HG03159 (cell line): Measurements from ENCODE around the gene PWP2.

Experiments used
- ATAC-seq: cut with Tn5 transposase; IDR thresholded peaks from one replicate; pipeline ENCODE4 v1.9.1; 2021; ENCODE audit warnings: mild to moderate bottlenecking, moderate library complexity; ENCODE audit not compliant: unreplicated experiment

PWP2 gene

DNA sequence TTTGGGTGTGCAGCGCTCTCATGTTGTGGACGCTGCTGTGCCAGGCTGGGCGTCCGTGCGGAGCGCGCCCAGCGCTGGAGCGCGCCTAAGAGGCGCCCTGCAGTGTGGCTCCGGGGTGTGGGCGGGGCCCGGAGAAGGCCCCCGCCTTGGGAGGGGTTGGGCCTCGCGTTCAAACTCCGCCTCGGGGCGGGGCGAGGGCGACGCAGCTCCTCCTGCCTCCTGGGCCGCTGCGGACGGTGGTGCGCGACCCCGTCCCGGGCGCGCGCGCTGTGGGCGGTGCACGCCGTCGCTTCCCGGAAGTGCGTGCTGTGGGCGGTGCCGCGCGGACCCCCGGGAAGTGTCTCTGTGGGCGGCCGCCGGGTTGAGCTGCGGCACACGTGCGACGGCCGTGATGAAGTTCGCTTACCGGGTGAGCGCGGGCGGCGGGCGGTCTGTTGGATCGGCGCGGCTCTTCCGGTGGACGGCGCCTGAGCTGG is at the start of gene PWP2:
TSS of gene PWP2 (plus strand) at position 374 of the 476 bp plus-strand sequence. CDS start at position 392, 18 bp downstream.
- ATAC-seq = peak; percentile 72

DNA sequence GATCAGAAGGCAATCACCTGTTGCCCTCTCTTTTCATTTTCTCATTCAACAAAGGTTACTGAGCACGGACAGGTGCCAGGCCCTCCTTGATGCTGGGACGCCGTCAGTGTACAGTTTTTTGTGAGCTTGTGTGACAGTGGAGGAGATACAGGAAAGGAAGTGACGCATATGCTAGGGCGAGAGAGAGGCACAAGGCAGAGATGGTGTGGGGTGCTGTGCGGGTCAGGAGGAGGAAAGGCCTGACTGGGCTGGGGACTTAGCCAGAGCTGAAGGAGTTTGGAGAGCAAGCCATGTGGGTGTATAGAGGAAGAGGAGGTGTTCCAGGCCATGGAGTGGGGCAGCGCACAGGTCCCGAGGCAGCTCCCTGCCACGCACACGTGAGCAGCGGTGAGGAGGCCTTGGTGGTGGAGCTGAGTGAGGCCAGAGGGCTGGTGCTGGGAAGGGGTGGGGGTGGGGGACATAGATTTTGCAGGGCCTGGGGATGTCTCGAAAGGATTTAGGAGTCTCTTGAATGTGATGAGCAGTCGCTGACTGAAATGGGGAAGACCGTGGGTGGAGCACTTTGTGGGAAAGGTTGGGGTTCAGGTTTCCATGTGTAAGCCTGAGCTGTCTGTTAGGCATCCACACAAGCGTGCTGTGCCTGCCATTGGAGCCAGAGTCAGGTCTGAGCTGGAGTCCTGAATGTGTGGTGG is 49.1 kb upstream of the PWP2 start:
- no peak for ATAC-seq

DNA sequence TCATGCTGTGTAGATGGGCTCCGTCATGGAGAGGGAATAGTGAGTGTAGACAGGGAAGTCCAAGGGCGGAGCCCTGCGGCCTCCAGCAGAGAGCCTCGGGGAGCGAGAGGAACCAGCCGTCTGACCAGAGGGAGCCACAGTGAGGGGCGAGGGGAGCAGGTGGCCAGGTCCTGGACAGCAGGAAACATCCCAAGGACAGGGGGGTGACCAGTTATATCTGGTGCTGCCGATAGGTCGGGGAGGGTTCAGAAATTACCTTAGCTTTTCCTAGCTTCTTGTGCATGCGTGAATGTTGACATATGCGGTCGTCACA is 48.6 kb upstream of the PWP2 start:
- ATAC-seq = no peak

DNA sequence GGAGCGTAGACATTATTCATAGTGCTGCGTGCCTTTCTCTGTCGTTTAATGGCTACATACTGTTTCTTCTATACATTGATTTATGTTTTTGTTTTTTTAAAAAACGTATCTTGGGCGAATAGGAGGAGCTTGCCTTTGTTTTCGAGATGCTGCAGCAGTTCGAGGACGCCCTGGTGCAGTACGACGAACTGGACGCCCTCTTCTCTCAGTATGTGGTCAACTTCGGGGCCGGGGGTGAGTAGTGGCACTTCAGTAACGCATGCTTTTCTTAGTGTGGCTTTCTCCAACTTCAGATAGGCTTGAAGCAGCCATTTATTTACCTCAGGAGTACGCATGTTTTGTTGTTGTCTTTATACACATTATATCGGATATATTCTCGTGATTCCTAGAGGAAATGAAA is 48.2 kb upstream of the PWP2 start:
- ATAC-seq = no peak

DNA sequence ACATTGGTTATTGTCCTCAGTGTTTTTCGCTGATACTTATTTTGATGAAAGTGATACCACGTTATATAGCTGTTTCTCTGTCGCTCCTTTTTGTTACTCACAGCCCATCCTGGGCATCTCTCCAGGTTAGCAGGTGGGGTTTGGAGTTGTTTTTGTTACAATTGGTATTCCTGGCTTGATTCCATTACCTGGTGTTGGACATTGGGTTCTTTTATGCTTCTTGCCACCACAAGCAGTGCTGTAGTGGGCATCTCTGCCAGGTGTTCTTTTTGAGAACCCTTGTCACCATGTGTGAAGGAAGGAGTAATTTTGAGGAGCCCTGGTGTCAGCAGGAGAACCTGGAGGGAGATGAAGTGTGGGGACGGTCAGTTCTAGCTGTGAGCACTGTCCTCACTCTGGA is 47.5 kb upstream of the PWP2 start:
- no peak for ATAC-seq

DNA sequence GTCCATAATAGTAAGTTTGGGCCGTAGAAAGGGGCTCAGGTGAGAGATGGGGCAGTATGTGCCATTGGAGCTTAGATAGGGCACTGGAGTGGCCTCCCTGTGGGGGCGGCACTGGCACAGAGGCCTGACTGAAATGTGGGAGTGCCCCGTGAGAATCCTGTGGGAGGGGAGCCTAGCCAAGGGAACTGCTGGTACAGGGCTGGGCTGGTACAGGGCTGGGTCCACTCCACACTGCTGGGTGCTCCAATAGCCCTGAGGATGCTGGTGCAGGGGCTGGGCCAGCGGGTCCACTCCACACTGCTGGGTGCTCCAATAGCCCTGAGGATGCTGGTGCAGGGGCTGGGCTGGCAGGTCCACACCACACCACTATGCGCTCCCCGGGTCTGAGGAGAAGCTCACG is 44.8 kb upstream of the PWP2 start:
- no peak for ATAC-seq

DNA sequence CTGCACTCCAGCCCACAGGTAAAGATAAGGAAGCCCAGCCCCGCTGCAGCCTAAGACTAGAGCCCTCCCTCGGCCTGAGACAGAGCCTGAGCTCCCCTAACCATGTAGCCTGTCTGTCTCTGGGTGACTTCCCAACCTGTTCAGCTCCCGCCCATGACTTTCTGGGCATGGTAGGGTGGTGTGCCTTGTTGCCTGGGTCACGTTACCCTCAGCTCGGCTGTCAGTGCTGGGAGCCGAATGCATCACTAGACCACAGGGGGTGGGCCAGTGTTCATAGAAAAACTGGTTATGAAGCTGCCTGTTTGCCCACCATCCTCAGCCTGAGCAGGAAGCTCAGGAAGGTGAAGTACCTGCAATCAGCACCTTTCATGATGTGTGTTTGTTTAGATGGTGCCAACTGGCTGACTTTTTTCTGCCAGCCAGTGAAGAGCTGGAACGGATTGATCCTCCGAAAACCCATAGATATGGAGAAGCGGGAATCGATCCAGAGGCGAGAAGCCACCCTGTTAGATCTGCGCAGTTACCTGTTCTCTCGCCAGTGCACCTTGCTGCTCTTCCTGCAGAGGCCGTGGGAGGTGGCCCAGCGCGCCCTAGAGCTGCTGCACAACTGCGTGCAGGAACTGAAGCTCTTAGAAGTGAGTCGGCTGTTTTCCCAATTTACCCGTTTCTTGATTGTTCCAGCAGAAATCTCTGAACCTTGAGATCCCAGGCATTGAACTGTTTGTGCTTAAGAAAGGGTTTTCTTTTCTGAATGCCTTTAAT is 43.9 kb upstream of the PWP2 start:
- no peak for ATAC-seq

DNA sequence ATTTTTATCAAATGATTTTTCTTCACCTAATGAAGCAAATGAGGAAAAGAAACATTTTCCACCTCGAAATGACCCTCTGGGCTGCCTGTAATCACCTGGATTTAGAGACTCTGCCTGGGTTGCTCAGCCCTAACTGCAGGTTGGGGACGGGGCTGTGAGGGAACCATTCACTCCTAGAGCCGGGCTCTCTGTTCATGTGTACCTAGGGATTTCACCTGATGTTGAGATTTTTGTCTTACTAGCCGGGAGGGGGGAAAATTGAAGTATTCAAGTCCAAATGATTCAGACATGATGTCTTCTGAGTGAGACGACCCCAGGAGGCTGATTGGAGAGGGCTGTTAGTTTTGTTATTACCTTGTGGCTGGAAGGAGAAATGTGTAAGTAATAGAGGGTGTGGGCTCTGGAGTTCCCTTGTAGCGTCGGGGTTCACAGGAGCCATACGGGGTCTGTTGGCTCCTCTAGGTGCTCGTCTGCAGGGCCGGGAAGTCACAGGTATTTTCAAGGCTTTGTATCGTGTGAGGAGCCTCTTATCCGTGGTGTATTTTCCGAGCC is 42.3 kb upstream of the PWP2 start:
- ATAC-seq = no peak

DNA sequence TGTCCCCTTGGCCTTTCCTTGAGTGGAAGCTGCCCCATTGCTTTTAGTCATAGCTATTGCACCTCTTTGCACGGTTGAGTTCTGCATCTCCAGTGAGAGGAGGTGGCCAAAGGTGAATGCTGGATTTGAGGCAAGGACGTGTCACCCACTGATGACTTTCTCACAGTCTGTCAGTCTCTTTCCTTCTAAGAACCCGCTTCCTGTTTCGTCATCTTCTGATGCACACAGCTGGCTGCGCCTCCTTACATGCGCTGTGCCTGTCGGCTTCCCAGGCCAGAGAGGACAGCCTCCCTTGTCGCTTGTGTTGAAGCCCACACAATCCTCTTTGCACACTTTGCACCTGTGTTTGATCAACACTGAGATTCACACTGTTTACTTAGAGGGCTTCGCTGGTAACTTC is 41.8 kb upstream of the PWP2 start:
- ATAC-seq = no peak

DNA sequence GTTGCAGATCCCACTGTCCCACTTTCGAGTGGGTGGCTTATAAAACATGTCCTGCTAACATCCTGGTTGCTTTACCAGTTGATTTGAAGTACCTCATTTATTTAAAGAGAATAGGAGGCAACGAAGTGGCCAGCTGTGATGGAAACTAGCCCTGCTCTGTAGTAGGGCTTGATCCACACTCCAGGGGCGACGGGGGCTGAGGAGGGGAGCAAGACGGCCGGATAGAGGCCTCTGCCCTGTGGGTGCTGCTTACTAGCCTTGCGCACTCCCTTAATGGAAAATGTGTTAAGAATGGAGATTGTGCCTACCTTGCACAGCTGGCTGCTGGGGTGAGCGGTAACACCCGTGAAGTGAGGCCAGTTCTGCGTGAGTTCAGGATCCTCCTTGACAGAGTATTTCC is 41.1 kb upstream of the PWP2 start:
- no peak for ATAC-seq

DNA sequence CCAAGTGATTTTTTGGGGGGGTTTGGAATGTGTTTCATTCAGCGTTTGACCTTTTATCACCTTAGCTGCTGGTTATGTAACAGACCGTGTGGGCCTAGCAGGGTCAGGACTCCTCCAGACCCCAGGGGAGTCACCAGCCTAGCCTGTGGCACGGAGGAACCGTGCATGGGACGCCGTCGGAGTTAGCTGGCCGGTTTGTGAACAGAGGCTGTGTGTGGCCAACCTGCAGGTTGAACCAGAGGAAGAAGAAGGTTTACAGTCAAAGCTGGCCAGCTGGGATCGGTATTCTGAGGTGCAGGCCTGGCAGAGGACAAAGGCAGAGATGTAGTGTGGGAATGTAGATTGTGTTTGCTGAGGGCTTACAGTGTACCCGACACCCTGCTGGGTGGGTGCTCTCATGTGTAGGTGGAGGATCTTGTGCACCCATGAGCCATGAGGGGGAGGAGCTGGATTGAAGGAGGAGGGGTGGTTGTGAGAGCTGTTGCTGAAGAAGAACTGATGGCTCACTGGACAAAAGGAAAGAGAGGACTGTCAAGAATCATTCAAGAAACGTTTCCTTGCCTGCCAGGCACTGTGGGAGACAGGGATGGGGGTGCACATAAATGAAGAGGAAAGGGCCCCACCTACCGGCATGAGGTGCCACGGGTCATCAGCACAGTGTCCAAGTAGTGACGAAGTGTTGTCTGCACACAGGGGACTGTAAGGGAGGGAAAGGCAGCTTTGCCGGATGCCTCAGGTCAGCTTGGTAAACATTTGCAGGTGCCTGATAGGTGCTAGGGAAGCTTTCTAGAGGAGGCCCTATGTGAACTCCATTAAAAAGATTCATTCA is 40.0 kb upstream of the PWP2 start:
- ATAC-seq = no peak

DNA sequence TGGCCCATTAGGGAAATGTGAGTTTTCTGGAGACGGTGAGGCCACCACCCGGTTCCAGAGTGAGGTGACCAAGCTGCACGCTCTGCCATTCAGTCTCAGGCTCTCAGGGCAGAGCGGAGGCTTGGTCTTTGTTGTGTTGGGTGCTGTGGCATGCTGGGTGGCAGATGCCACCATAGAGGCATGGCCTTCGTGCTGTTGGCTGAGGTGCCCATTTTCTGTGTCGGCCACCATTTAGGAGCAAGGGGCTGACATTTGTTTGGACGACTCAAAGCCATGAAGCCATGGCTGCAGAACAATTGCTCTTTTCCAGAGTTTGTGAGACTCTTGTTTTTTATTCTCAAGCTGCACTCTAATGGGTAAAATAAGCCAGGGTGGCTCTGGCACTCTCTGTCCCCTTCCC is 36.8 kb upstream of the PWP2 start:
- no peak for ATAC-seq

DNA sequence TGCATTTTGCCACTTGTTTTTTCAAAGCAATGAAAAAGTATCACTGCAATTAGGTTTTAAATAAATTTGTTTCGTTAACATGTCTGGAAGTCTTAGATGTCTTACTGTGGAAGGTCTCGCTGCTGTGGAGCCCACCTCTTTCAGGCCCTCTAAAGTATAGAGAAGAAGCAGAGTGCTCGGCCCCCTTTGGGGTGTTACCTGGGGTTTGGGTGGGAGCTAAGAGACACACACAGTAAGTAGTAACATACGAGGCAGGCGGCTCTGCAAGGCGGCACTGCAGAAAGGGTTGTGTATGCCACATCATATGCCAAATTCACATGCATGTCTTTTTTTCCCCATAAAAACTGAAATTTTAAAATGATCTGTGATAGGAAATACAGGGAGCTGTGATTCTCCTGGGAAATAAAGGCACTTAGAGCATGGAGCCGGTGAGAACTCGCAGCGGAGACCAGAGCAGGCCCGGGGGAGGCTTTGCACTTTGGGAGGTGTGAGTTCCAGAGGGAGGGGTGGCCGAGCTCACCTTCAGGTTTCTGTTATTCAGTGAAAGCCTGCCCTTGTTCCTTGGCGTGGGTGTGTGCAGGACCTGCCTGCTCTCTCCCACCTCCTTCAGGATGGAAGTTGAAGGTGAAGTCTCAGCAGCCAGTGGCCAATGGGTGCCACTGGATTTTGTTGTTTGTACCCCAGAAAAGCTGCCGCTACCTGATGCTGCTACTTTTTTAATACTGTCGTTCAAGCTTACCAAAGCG is 35.7 kb upstream of the PWP2 start:
- ATAC-seq = no peak

DNA sequence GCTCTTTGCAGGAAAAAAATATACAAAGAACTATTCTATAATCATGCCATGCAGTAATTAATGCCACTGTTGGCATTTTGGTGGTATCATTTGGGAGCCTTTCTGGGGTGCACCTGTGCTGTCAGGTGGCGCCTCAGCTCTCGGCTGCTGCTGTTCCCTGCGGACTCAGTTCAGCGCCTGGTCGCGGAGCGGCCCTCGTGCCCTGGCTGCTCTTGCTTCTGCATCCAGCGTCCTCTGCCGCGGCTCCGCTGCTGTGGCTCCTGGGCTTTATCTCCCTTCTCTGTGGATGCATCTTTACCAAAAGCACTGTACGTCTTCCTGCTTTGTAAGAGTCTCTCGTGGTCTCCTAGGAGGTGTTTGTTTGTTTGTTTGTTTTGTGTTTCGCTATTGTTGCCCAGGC is 35.1 kb upstream of the PWP2 start:
- no peak for ATAC-seq

DNA sequence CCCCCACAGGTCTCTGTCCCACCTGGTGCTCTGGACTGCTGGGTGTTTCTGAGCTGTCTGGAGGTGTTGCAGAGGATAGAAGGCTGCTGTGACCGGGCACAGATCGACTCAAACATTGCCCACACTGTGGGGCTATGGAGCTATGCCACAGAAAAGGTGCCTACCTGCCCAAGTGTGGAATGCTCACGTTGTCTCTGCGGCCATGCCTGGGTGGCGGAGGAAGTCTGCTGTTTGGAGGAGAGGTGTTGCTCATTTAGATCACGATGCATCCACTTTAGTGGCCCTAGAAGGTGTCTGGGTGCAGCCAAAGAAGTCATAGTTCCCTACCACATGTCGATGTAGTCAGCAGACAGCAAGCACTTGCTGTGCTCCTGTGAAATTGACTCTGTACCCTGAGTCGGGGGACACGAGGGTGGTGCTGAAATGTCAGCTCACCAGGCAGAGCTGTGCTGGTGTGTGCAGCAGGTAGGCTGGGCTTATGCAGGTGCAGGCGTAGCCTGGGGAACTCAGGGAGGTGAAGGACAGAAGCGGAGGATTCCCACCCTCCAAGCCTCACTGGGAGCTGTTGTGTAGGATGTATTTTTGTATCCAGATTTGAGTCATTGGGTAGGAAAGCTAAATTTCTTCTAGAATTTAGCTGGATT is 32.8 kb upstream of the PWP2 start:
- ATAC-seq = no peak

DNA sequence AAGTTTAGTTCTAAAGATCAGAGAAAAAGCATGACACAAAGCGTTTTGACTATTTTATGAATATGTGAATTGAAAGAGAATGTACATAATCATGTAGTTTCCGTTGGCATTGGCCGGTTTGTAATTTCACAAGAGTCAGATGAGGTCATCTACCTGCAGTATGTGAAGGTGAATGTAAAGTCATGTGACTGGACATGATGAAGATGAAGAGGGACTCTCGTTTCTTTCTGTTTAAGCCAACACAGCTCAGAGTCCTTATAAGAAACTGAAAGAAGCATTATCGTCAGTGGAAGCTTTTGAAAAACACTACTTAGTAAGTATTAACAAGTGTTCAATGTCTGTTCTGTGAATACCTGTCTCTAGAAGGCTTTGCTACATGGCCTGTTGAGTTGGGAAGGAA is 30.9 kb upstream of the PWP2 start:
- no peak for ATAC-seq

DNA sequence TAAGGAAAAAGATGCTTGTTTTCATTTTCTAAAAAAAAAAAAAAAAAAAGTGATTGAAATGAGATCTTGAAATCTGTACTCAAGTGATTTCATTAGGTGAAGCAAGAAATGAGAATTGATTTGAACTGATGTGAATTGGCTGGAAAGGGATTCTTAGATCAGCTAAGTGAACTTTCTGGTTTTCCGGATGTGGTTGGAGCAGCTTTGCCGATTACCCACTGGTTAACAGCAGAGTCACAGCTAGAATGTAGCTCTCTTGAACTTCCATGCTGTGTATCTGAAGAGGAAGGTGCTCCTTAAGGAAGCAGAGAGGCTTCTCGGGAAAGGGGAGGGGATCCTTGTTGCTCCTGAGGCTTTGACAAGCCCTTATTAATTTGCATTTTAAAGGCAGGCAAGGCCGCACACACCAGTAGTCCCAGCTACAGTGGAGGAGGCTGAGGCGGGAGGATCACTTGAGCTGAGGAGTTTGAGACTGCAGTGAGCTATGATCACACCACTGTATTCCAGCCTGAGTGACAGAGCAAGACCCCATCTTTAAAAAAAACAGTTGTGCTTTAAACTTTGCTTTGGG is 28.7 kb upstream of the PWP2 start:
- ATAC-seq = no peak

DNA sequence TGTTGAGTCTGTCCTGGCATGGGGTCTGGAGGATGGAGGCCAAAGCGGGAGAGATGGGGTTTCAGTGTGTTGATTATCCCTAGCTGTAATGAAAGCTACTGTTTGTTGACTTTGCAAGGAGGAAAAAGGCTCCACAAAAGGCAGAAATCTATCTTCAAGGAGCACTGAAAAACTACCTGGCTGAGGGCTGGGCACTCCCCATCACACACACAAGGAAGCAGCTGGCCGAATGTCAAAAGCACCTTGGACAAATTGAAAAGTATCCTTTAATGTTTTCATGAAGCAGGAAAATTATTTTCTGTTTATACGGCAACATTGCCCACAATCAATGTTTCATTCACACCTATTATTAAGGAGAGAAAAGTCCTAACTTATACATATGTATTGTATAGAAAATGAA is 27.8 kb upstream of the PWP2 start:
- ATAC-seq = no peak

DNA sequence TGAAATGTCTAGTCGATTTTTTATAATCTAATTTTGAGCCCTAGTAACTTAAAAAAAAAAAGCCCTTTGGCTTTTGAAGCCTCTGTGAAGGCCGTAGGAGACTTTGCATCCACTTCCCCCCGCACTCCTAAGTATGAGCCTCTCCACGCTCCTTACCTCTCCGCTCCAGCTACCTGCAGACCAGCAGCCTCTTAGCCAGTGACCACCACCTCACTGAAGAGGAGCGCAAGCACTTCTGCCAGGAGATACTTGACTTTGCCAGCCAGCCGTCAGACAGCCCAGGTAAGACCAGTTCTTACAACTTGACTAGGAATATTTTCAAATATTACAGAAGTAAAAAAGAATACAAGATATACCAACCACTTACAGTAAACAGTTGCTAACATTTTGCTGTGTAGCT is 27.4 kb upstream of the PWP2 start:
- no peak for ATAC-seq
